AG09319 (cell line): ENCODE data around the gene ABCG4.

Experiments
- DNase-seq: peaks from one replicate; pipeline ENCODE4 v3.0.0-alpha.2; 2010; ENCODE audit warnings: low read depth; ENCODE audit errors: extremely low read depth
- TF ChIP-seq, protein P1 (sequence below): IDR thresholded peaks from 2 replicates; pipeline ENCODE4 v1.5.1; 2011; ENCODE audit warnings: low read depth, mild to moderate bottlenecking, inconsistent platforms, low read length, moderate library complexity

Gene ABCG4

DNA sequence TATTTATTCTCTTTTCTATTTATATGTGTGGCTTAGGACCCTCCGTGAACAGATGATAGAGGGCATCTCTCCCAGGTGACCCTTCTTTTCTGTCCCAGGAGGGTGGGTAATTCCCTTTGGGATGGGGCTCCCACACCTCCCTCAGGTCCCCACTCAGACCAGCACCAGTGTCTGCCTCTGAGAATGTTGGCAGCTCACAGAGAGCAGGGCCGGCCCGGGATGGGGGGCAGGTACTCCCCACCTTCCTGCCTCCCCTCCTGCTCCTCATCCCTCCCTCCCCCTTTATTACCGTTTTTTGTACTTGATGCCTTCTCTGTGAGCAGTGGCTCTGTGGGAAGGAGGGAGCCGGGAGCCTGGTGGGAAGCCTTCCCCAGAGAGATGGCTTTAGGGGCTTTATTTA, 32.3 kb upstream of the ABCG4 start:
- TF ChIP-seq, protein P1, sequence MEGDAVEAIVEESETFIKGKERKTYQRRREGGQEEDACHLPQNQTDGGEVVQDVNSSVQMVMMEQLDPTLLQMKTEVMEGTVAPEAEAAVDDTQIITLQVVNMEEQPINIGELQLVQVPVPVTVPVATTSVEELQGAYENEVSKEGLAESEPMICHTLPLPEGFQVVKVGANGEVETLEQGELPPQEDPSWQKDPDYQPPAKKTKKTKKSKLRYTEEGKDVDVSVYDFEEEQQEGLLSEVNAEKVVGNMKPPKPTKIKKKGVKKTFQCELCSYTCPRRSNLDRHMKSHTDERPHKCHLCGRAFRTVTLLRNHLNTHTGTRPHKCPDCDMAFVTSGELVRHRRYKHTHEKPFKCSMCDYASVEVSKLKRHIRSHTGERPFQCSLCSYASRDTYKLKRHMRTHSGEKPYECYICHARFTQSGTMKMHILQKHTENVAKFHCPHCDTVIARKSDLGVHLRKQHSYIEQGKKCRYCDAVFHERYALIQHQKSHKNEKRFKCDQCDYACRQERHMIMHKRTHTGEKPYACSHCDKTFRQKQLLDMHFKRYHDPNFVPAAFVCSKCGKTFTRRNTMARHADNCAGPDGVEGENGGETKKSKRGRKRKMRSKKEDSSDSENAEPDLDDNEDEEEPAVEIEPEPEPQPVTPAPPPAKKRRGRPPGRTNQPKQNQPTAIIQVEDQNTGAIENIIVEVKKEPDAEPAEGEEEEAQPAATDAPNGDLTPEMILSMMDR = no peak
- no peak for DNase-seq

DNA sequence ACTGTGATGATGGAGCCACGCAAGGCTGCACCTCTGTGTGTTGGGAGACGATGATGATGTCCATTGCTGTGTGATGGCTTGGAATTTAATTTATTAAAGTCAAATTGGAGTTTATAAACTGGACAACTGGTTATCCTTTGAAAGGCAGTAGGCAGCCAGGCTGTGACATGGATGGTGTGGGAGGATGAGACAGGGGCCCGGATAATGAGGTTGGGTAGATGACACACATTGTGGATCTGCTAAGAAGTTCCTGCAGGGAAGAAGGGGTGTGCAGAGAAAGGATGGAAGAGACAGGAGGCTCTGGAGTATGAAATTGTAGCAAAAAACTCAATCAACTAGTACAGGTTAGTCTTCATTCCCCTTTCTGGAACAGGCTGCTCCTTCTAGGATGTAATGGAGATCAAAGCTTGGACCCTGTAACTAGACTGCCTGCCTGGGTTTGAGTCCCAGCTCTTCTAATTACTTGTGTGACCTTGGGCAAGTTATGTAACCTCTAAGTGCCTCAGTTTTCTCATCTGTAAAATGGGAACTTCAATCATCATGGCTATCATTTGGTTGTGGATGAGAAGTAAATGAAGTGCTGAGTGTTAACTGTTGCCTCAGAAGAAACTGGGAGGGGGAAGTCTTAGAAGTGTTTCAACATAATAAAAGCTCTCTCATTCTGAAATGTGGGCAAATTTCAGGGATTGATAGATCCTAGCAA, 31.7 kb upstream of the ABCG4 start:
- TF ChIP-seq, protein P1 = no peak
- no peak for DNase-seq

DNA sequence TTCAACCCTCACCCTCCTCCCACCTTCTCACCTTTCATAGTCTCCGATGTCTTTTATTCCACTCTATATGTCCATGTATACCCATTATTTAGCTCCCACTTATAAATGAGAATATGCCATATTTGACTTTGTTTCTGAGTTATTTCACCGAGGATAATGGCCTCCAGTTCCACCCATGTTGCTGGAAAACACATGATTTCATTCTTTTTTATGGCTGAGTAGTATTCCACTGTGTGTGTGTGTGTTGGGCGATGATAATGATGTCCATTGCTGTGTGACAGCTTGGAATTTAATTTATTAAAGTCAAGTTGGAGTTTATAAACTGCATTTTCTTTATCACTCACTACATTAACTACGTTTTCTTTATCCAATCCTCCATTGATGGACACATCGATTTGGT, 30.6 kb upstream of the ABCG4 start:
- DNase-seq = no peak
- TF ChIP-seq, protein P1 = no peak

DNA sequence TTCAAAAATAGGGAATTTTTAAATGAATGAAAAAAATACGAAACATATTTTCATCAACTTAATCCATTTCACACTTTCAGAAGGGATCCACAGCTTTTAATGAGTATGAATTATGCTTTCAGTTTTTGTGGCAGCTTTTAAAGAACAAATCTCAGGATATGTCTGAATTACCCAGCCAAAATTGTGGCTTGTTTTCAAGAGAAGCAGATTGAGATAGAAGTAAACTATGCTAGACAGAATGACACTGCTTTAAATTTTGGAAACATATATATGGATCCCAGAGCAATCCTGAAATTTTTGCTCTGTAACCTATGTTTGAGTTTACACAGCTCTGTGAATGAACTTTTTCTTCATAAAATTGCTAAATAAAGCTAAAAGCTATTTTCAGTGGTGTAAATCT, 29.9 kb upstream of the ABCG4 start:
- no peak for DNase-seq
- TF ChIP-seq, protein P1 = no peak

DNA sequence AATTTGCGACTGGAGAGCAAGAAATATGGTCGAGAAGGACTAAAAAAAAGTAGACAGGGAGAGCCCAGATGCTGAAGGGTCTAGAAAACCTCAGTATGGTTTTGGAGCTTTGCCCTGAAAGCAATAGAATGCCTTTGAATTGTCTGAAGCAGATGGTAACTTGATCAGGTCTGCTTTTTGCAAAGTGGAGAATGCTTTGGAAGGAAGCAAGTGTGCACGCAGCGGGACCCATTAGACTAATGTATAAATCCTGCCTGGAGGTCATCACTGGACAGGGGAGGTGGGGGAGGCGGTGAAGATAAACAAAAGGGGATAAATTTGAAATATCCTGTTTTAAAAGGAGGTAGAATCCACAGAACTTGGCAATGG, 28.2 kb upstream of the ABCG4 start:
- TF ChIP-seq, protein P1 = no peak
- DNase-seq = peak; percentile 29

DNA sequence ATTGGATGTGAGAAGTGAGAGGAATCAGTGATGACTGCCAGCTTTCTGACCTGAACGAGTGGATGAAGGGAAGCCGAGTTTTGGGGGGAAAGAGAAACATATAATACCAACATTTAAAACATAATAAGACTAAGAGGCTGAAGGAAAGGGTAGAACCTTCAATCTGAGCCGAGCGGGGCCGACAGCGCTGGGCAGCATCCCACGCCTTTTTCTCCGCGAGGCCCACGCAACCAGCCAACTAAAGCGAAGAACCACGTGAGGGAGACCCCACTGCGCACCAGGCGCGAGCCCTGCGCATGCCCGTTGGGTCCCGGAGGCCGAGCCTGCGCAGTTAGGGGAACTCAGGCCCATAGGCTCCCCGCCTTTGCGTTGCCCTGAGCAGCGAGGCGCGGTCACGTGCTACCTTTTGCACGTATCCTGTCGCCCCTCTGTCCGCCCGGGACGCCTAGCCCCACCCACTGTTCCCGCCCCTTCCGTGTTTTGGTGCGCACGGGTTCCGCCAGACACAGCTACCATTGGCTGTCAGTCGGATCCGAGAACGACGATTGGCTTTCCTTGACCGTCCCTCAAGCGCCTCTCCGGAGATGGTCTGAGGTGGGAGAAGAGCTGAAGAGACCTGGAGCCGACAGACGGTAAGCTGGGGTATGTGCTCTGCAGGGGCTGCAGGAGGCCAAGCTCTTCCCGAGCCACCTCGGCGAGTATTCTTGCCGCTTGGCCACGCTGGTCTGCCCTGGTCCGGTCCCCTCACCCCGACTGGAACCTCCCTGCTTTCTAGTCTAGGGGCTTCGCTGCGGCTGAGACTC, 27.6 kb upstream of the ABCG4 start, which contains the start of gene HINFP:
Gene HINFP (plus strand): TSS at position 573 of the 803 bp plus-strand sequence. CDS start 5,365 bp downstream, outside the sequence.
- TF ChIP-seq, protein P1 = no peak
- DNase-seq = peak; percentile 95

DNA sequence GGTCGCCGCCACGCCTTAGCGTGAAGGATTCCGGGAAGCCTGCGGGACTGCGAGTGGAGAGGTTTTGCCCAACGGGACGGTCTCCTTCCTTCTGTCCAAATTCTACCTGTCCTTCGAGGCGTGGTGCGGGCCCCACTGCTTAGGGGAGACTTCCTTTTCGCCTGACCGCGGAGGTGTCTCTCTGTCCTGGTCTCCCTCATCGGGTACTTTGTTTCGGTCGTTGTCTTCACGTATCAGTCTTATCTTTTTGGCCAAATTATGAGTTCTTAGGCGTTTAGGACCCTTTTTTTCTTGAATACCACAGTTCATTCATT, 27.1 kb upstream of the ABCG4 start:
- no peak for DNase-seq
- TF ChIP-seq, protein P1 = no peak
